Suppressor macrophage (primary cell): ENCODE measurements around the gene UNK.
"Not testable (repeated sequence)": the region's sequence is repeated elsewhere in the genome, so short reads cannot be mapped to it uniquely, and the experiment has no call there.

ENCODE experiments used
- DNase-seq, 4 experiments: peaks; one replicate each; pipeline ENCODE4 v3.0.0-alpha.2; 2020 to 2022

The UNK gene

DNA sequence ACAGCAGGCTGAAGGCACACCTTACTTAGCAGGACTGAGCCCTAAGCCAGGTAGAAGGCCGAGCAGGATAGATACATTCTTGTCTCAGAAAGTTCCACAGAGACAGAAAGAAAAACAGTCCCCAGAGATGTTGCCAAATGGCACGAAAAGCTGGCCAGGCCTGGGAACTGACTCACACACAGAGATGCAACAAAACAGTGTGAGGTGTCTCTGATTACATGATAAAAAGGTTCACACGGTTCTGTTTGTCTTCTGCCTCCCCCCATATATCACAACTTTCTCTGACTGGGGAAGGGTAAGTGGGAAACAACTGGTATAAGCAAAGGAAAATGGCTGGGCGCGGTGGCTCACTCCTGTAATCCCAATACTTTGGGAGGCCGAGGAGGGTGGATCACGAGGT, 68.8 kb downstream of the UNK start:
- DNase-seq: no peak

DNA sequence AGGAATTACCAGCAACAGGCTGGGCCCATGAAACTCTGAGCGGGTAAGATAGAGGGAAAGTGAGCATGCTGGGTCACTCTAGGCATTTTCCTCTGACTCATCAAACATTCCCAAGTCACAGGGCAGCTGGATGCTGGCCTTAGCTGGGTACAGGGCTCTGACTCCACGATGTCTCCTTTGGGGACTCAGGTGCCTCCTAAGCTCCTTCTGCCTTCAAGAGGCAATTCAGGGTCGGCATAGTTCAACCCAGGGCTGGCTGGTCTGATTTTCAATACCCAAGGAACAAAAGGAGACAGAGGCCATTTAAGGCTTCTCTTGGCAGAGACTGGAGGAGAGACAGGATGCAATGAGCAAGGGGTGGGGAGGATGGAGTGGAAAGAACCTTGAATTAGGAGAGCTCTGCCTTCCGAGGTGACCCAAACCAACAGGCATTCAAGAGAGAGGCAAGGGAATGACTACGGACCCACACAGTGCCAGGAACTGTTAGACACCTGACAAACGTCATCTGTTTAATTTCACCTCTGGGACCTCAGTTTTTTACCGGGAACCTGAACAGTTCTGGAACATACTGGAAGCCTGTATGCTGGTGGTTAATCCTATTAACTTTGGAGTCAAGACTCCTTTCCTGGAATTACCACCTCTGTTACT, 69.6 kb downstream of the UNK start:
- DNase-seq: peak; percentile 58 to 73 (median 67)

- DNase-seq: no peak
Observed at GRCh38 chr17:75854881-75855309, 70.3 kb downstream of the UNK start.

DNA sequence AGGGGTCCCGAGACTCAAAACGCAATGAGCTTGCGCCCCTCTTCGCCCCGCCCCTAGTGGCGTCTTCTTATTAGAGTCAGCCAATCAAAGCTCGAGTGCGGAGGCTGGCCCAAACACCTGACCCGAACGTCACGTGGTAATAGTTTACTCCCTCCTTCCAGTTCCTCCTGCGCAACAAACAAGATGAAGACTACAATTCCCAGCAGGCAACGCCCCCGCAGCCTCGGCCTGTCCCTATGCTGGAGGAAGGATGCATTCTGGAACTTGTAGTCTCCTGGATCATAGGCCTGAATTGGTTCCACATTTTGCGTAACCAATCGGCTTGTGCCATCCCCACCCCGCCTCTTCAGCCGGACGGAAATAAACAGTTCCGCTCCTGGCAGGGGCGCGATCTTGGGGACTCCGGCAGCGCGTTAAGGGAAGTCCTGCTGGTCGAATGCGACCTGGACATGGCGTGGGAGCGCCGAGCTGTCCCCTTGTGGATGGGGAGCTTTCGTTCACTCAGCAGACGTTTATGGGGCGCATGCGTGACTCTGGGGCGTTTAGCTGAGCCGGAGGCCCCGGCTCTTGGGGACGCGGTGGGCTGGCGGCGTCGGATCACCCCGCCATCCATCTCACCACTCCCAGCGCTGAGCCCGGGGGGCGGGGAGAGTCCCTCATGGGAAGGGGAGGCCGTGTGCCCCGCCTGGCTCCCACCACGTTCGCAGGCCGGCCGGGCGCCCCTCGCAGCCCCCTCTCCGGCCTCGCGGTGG, 70.9 kb downstream of the UNK start, which contains the start of gene WBP2:
Gene WBP2 (minus strand): TSS at position 26 of the 752 bp plus-strand sequence. CDS start 38 bp downstream, outside the sequence.
- peak; percentile 99 to 100 (median 100) for DNase-seq

DNA sequence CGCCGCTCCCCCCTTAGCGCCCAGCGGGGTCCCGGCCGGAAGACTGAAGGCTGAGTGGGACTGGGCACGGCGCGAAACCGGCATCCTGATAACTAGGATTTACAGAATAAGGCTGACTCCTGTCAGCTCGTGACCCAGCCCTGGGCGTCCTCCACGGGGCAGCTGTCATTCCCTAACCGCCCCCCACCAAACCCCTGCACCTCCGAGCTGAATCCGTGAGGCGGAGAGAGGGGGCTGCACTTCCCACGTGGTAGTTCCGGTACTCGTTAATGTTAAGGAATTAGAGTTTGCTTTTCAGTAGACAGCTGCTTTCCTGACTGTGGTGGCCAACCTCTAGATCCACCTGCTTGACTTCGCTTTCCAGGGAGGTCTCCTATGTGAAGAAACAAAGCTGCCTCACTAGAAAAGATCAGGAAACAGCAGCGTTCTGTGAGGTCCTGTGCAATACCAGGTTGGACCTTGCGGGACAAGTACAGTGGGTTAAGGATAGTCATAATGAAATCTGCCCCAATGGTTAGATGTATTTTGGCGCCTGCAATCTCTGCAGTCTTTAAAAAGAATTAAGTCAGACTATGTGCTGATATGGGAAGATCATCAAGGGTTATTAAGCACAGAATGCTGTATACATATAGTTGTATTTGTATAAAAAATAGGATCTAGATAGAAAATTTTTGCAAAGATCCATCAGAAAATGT, 71.6 kb downstream of the UNK start:
- DNase-seq: peak in 3 of 4 experiments; percentile 27 to 40 (median 36)

DNA sequence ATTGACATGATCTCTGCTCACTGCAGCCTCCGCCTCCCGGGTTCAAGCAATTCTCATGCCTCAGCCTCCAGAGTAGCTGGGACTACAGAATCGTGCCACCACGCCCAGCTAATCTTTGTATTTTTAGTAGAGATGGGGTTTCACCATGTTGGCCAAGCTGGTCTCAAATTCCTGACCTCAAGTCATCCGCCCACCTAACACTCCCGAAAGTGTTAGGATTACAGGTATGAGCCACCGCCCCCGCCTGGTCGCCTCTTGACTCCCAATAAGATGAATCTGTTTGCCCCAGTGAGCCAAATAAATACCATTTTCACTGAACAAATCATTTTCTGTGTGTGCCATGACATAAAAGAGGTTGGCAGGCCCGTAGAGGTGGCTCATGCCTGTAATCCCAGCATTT, 74.8 kb downstream of the UNK start:
- DNase-seq: not testable (repeated sequence)

GRCh38 chr17:75861927-75862317, 77.3 kb downstream of the UNK start:
- no peak for DNase-seq

- DNase-seq: peak; percentile 30 to 54 (median 48)
Observed at GRCh38 chr17:75864448-75864871, 79.9 kb downstream of the UNK start.

- not testable (repeated sequence) for DNase-seq
Observed at GRCh38 chr17:75864887-75865286, 80.3 kb downstream of the UNK start.

GRCh38 chr17:75865404-75866188, 81.0 kb downstream of the UNK start:
- DNase-seq: not testable (repeated sequence)

- not testable (repeated sequence) for DNase-seq
Observed at GRCh38 chr17:75868730-75869281, 84.2 kb downstream of the UNK start.

DNA sequence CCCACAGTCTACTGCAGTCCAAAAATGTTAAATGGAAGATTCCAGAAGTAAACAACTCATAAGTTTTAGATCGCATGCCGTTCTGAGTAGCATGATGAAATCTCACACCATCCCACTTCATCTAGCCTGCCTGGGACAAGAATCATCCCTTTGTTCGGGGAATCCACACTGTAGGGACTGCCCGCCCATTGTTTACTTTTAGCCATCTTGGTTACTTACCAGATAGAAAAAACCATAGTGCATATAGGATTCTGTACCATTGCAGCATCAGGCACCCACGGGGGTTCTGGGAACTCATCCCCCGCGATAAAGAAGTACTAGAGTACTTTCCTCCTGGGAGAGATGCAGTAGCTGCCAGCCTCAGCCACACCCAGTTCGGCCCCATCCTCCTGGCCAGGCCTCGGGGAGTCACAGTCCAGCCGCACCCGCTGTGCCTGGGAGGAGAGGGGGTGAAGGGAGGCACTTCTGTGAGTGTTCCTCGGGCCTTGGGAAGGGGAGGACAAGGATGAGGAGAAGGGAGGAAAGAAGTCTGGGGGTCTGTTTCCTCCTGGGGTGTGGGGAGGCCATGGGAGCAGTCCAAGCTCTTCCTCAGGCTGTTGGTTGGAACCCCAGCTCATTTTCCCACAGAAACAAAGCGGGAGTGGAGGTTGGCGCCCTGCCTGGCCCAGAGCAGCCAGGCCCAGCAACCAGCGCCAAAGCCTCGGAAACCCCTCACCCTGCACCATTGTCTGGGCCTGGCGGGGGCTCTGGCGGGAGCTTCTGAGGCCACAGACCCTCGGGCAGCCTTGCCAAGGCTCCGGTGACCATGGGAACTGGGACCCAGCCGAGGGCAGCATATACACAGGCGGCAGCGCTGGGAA, 84.9 kb downstream of the UNK start:
- DNase-seq: no peak

DNA sequence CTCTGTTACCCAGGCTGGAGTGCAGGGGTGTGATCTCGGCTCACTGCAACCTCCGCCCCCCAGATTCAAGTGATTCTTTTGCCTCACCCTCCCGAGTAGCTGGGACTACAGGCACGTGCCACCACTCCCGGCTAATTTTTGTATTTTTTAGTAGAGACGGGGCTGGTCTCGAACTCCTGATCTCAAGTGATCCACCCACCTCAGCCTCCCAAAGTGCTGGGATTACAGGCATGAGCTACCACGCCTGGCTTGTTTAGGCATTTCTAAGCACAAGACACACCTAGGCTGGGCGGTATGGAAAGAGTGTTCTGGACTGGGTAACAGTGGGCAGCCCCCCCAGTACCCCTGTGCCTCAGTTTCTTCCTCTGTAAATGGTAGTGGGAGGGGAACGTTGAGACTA, 85.6 kb downstream of the UNK start:
- DNase-seq: not testable (repeated sequence)

- DNase-seq: peak in 3 of 4 experiments; percentile 28 to 48 (median 34)
Observed at GRCh38 chr17:75872434-75873351, 88.1 kb downstream of the UNK start.

GRCh38 chr17:75873587-75874322, 89.1 kb downstream of the UNK start:
- no peak for DNase-seq

DNA sequence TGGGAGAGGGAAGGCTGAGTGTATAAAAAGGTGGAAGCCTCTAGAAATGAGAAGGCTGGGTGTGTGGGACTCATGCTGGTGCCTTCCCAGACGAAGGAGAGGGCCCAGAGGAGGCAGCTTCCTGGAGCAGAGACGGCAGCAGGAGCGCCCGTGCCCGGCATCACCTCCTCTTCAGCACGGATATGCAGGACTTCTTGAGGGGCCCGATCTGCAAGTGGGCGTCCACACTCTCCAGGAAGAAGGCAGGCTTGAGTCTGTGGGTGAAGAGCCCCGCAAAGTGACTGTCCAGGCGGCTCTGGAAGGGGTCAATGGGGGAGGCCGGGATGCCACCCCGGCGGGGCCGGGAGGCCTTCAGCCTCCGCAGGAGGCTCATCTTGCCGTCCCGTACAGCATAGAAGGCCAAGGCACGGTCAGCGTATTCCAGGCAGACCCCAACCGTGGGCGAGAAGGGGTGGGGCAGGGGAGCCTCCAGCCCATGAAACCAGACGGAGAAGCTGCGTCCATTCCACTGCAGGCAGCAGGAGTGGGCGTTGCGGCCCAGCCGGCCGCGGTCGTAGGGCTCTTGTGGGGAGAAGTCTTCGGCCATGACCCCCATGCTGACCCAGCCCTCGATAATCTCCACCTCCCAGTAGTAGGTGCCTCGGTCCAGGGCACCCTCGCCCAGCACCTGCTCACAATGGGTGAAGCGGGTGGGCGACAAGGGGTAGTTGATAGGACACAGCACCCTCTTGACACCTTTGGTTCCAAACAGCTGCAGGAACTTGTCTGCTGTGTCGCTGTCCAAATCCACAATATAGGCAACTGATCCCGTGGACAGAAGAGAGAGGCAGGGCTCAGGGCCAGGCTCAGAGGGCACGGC, 89.9 kb downstream of the UNK start:
- no peak for DNase-seq
